Caco-2 (cell line): ENCODE measurements around the gene ZNF804B. TPM values are rescaled to one million over a fixed set of nuclear protein-coding genes. Genes with fewer than 3 reads are reported as not detected.

ENCODE experiments used
- BruUV-seq: library from RNA; stranded (reverse); fragments of 400-500 nt; replicated peaks from 2 replicates; lab custom pipeline; 2021; lab: Mats Ljungman, UMichigan
- CTCF ChIA-PET: fragments of 300-600 bp; sonication (Branson Sonifier 250); formaldehyde crosslinking; loops from one replicate; lab custom pipeline; 2022; ENCODE audit warnings: antibody characterized with exemption; lab: Charles Lee
- POLR2A ChIA-PET: fragments of 300-600 bp; sonication (Branson Sonifier 250); formaldehyde crosslinking; loops from one replicate; lab custom pipeline; 2022; ENCODE audit warnings: antibody characterized with exemption; lab: Charles Lee
- DNase-seq, 2 experiments: peaks; one replicate each; pipeline versions ENCODE4 v3.0.0 to v3.0.0-alpha.2; 2020 to 2022
- H3K27me3 ChIP-seq: replicated peaks from 2 replicates; pipeline ENCODE4 v1.6.0; 2011; ENCODE audit warnings: low read length; ENCODE audit not compliant: control insufficient read depth, insufficient read depth
- H3K36me3 ChIP-seq: 2 replicates; pipeline ENCODE4 v1.5.1; 2011; ENCODE audit warnings: low read length; ENCODE audit not compliant: control insufficient read depth, insufficient read depth
- H3K4me1 ChIP-seq: fragments of 250-450 bp; sonication (Bioruptor Pico); 2 replicates; pipeline ENCODE4 v1.5.1; 2020; ENCODE audit warnings: mild to moderate bottlenecking
- H3K4me3 ChIP-seq: 2 replicates; pipeline ENCODE4 v1.5.1; 2011; ENCODE audit warnings: low read depth, mild to moderate bottlenecking, control low read depth, low read length
- H3K9me3 ChIP-seq: fragments of 250-450 bp; sonication (Bioruptor Pico); 2 replicates; pipeline ENCODE4 v1.5.1; 2020; ENCODE audit warnings: mild to moderate bottlenecking, moderate library complexity
- H3K27ac Mint-ChIP-seq: one replicate; pipeline ENCODE4 v1.8.0; 2022; ENCODE audit warnings: mixed read lengths; ENCODE audit not compliant: unreplicated experiment
- H3K27me3 Mint-ChIP-seq: one replicate; pipeline ENCODE4 v1.8.0; 2022; ENCODE audit warnings: mixed read lengths; ENCODE audit not compliant: insufficient read depth, unreplicated experiment
- H3K36me3 Mint-ChIP-seq: one replicate; pipeline ENCODE4 v1.8.0; 2022; ENCODE audit warnings: mild to moderate bottlenecking, mixed read lengths; ENCODE audit not compliant: insufficient read depth, unreplicated experiment
- H3K4me1 Mint-ChIP-seq: one replicate; pipeline ENCODE4 v1.8.0; 2022; ENCODE audit warnings: low read depth, mixed read lengths; ENCODE audit not compliant: unreplicated experiment
- H3K4me3 Mint-ChIP-seq: one replicate; pipeline ENCODE4 v1.8.0; 2022; ENCODE audit warnings: mild to moderate bottlenecking, moderate library complexity, mixed read lengths; ENCODE audit not compliant: unreplicated experiment
- H3K9me3 Mint-ChIP-seq: one replicate; pipeline ENCODE4 v1.8.0; 2022; ENCODE audit warnings: mixed read lengths; ENCODE audit not compliant: unreplicated experiment
- CTCF ChIP-seq, 2 experiments: fragments of 200-600 bp in 1 of 2; IDR thresholded peaks; 1 replicate in 1 of 2; 2 replicates in 1 of 2; pipeline versions ENCODE4 v1.5.1 to v1.8.0; 2011 to 2022; ENCODE audit warnings: antibody characterized with exemption in 1 of 2, control low read depth in 1 of 2, inconsistent platforms in 1 of 2, low read depth in 1 of 2, low read length in 1 of 2, mild to moderate bottlenecking in 1 of 2, moderate library complexity in 1 of 2; ENCODE audit not compliant: insufficient read depth in 1 of 2, severe bottlenecking in 1 of 2, unreplicated experiment in 1 of 2
- intact Hi-C: fragments of 100-400 bp; cut with micrococcal nuclease; formaldehyde crosslinking; loops from one replicate; pipeline ENCODE4 v1.10.0; 2022; ENCODE audit not compliant: unreplicated experiment
- total RNA-seq: library from RNA; stranded (reverse); gene quantifications from 2 replicates; pipeline ENCODE4 v1.2.3, GENCODE V29; 2022

The ZNF804B gene
- total RNA-seq, 1 experiment from 2014 or later = not detected

GRCh38 chr7:88806280-88807037 lies 47.0 kb downstream of the ZNF804B start:
- CTCF ChIA-PET = no interaction called here
- no TSS peak for BruUV-seq
- peaks cover 6% of the 10 kb centered on the region for H3K27me3 Mint-ChIP-seq

GRCh38 chr7:88818552-88818951 lies 59.1 kb downstream of the ZNF804B start:
- Histone ChIP-seq H3K27me3 (no peaks in the 10 kb centered on the region; the same call in 1 of the 2 replicates), H3K4me3 (no peak overlapping the region), H3K36me3 (no peaks in the 10 kb centered on the region), H3K9me3 (no peaks in the 10 kb centered on the region), H3K4me1 (0 out of 2 replicates have a peak, but pooled peaks cover 3% of the 10 kb centered on the region)
- intact Hi-C loops = no loop called here
- Mint-ChIP-seq H3K4me1 (no peaks in the 10 kb centered on the region), H3K9me3 (no peaks in the 10 kb centered on the region), H3K27ac (no peak overlapping the region), H3K36me3 (no peaks in the 10 kb centered on the region), H3K27me3 (peaks cover 7% of the 10 kb centered on the region), H3K4me3 (no peak overlapping the region)
- DNase-seq = no peak
- ChIA-PET CTCF (no interaction called here), POLR2A (no interaction called here)
- TF ChIP-seq CTCF (IDR thresholded peaks at IDR 0.05; ENCODE audit: insufficient read depth in 1 of 2, low read depth in 1 of 2, low read length in 1 of 2, severe bottlenecking in 1 of 2, unreplicated experiment in 1 of 2) = no peak
- no TSS peak for BruUV-seq

More at GRCh38 chr7:88806280-88807037, 47.0 kb downstream of the ZNF804B start:
- H3K9me3 ChIP-seq = no peaks in the 10 kb centered on the region
- H3K36me3 ChIP-seq = no peaks in the 10 kb centered on the region
- Mint-ChIP-seq H3K9me3 (no peaks in the 10 kb centered on the region), H3K36me3 (no peaks in the 10 kb centered on the region), H3K4me1 (no peaks in the 10 kb centered on the region), H3K27ac (no peak overlapping the region), H3K4me3 (no peak overlapping the region)
- no peak for DNase-seq
- TF ChIP-seq CTCF (IDR thresholded peaks at IDR 0.05; ENCODE audit: insufficient read depth in 1 of 2, low read depth in 1 of 2, low read length in 1 of 2, severe bottlenecking in 1 of 2, unreplicated experiment in 1 of 2) = no peak
- POLR2A ChIA-PET = no interaction called here
- H3K27me3 ChIP-seq = no peaks in the 10 kb centered on the region
- no peak overlapping the region for H3K4me3 ChIP-seq
- H3K4me1 ChIP-seq = no peaks in the 10 kb centered on the region
- intact Hi-C loops = no loop called here

GRCh38 chr7:88826222-88826621 lies 66.7 kb downstream of the ZNF804B start:
- H3K4me3 ChIP-seq = no peak overlapping the region
- Mint-ChIP-seq H3K27ac (no peak overlapping the region), H3K9me3 (no peaks in the 10 kb centered on the region), H3K36me3 (no peaks in the 10 kb centered on the region), H3K4me3 (no peak overlapping the region), H3K27me3 (no peaks in the 10 kb centered on the region), H3K4me1 (no peaks in the 10 kb centered on the region)
- no peak for DNase-seq
- CTCF ChIA-PET = no interaction called here
- BruUV-seq = no TSS peak
- POLR2A ChIA-PET = no interaction called here
- intact Hi-C loops = no loop called here
- H3K27me3 ChIP-seq = no peaks in the 10 kb centered on the region
- no peaks in the 10 kb centered on the region for H3K36me3 ChIP-seq
- H3K4me1 ChIP-seq = no peaks in the 10 kb centered on the region
- H3K9me3 ChIP-seq = no peaks in the 10 kb centered on the region
- TF ChIP-seq CTCF (IDR thresholded peaks at IDR 0.05; ENCODE audit: insufficient read depth in 1 of 2, low read depth in 1 of 2, low read length in 1 of 2, severe bottlenecking in 1 of 2, unreplicated experiment in 1 of 2) = no peak
